HG03045 (cell line): ENCODE results near the gene EPAS1.

ENCODE experiments used
- ATAC-seq: cut with Tn5 transposase; IDR thresholded peaks from one replicate; pipeline ENCODE4 v1.9.1; 2021; ENCODE audit warnings: mild to moderate bottlenecking, moderate library complexity; ENCODE audit not compliant: unreplicated experiment

The EPAS1 gene

GRCh38 chr2:46318579-46319460 is 21.6 kb downstream of the EPAS1 start:
- ATAC-seq: no peak

- ATAC-seq: no peak
Observed at GRCh38 chr2:46319711-46320110, 22.5 kb downstream of the EPAS1 start.

- no peak for ATAC-seq
Observed at GRCh38 chr2:46320141-46320567, 22.9 kb downstream of the EPAS1 start.

DNA sequence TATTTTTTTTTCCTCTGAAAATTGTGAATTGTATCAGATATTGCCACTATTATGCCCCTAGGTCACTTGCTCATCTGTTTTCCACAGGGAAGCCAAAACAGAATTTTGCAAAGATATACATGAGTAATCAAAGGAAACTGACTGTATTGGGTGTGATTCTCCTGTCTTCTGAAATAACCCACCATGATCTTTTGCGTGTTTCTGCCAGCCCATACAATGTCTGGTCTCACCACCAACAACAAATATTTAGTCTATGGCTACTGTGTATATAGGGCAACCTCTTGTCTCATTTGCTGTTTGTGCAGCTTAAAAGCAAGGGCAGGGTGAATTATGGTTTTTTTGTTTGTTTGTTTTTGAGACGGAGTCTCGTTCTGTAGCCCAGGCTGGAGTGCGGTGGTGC is 26.5 kb downstream of the EPAS1 start:
- no peak for ATAC-seq

DNA sequence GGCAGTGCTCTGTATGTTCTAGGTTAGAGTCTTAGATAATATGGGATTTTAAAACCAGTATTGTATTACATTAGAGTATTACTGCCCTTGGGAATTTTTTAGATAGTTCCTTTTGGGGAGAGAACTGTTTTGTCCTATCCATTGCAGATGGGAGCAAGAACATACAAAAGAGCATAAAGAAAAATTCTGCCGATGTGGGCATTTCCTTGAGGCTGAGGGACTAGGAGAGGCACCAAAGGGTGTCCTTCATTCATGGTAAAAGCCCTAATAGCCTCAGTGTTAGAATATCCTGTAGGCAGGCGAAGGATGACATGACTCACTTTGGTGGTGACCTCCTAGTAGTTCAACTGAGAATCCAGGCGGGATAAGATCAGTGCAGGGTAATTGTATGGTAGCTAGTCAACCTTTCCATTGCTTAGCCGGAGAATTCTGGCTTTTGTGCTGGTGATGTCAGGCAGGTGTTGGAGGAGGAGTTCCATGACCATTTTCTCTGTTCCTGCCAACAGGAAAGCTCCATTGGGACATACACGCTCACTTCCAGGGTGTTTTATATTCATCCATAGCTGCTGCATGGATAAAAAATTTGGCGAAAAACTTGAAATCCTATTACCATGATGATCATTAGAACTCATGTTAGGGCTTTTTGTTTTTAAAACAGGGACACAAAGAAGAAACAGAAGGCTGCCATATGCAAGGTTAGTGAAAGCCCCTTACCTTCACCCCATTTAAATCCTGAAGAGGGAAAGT is 28.1 kb downstream of the EPAS1 start:
- no peak for ATAC-seq

GRCh38 chr2:46326231-46326980 is 29.2 kb downstream of the EPAS1 start:
- no peak for ATAC-seq

DNA sequence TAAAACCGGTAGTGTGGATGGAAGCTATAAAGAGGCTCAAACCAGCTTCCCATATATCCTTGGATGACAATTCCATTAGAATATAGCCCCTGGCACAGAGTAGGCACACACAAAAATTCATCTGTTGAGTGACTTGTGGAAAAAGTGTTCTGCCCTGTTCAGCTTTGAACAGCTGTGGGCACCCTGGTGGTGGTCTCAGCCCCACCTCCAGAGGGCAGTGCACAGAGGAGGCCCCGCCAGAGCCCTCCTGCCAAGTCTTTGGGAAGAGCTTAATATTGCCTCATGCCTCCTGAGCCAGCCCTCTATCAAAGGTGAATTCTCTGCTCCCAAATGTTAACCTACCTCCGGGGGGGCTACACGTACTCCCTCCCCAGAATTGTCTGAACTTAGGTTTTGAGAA is 30.4 kb downstream of the EPAS1 start:
- ATAC-seq: no peak

DNA sequence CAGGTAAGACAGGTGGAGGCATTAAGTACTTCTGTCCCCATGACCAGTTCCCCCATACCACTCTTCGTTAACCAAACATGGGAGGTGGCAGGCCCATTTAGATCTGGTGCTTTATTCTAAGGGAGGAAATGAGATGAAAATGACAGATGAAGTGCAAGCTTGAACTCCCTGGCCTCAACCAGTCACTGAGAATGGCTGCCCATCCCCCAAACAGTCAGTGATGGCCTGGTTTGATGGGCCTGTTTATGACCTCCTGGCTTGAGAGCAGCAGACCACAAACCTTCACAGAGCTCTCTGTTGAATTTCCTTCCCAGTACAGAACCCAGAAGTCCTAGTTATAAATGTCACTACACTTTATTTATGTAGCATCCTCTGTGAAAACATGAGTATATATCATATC is 31.1 kb downstream of the EPAS1 start:
- no peak for ATAC-seq

- no peak for ATAC-seq
Observed at GRCh38 chr2:46328829-46329228, 31.6 kb downstream of the EPAS1 start.

DNA sequence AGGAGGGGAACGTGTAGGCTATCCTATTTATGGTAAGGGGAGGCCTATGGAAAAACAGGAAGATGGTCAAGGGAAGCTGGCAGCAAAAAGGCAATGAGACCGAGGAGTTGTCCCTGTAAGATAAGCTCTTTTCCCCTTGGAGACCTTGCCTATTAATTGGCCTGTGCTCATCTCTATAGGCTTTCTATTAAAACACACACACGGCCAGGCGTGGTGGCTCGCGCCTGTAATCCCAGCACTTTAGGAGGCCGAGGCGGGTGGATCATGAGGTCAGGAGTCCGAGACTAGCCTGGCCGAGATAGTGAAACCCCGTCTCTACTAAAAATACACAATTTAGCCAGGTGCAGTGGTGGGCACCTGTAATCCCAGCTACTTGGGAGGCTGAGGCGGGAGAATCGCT is 32.1 kb downstream of the EPAS1 start:
- ATAC-seq: no peak

- ATAC-seq: no peak
Observed at GRCh38 chr2:46329803-46330775, 32.9 kb downstream of the EPAS1 start.

GRCh38 chr2:46331109-46331766 is 34.0 kb downstream of the EPAS1 start:
- no peak for ATAC-seq

GRCh38 chr2:46332686-46333281 is 35.6 kb downstream of the EPAS1 start:
- ATAC-seq: no peak

DNA sequence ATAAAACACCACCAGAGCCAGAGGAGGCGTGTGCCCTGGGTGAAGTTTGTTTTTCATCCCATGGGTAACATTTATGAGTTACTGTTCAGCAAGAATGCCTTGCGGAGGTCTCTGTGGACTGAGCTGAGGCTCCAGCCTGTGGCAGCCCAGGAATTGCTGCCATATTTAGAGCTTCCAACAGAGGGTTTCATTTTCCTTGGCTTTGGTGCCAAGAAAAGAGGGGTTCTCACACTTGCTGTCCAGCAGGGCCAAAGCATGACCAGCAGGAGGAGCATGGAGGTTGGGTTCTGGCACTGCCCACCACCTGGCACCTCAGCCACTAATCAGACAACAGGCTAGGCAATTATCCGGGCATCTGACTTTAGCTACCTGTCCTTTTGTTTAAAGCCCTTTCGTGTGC is 36.7 kb downstream of the EPAS1 start:
- no peak for ATAC-seq

DNA sequence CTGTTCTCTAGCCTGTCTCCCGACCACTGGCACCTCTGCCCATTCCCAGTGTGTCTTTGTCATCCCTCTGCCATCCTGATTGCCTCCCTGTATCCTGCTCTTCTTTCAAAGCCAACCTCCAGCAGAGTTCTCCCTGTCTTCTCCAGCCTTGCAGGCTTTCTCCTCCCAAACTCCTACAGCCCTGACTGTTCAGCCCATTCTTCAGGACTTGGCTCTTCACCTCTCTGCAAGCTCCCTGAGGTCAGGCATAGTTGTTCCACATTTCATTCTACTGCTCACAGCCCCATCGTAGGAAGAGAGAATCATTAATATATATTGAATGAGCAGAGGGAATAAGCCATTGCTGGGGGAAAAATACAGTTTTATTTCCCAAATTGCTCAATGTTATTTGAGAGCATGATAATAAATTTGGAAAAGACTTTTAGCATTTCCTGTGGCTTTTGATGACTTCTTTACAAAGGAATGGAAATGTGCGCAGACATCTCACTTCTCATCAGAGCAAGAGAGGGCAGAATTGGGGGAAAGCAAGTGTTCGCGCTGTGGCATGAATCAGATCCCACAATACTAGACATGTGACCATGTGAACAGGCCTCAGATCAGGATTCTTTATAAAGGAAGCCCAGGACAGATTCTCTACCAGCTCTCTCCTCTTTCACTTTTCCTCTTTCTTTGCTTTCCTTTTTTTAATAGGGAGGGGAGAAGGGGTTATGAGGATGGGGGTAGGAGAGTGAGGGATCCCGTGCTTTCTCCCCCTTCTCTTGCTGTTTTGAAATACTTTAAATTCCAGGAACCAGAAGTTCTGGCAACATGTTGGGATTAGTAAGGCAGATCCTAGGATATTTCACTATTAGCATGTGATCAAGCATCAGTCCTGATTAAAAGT is 37.4 kb downstream of the EPAS1 start:
- no peak for ATAC-seq

GRCh38 chr2:46335391-46336282 is 38.4 kb downstream of the EPAS1 start:
- no peak for ATAC-seq

- ATAC-seq: no peak
Observed at GRCh38 chr2:46336283-46336959, 39.2 kb downstream of the EPAS1 start.
